Measurements from ENCODE around the gene REG3G. TPM values are rescaled to one million over a fixed set of nuclear protein-coding genes. Genes with fewer than 3 reads are reported as not detected.

Gene REG3G
- total RNA-seq, 2 experiments from 2014 or later: not detected

- no peaks in the 10 kb centered on the region for H3K9me2 ChIP-seq (ENCODE audit: insufficient read depth, low read length)
- peak overlapping the region; percentile 55; the same call in 1 of the 2 replicates for H2AFZ ChIP-seq (ENCODE audit: low read length)
- H3K36me3 ChIP-seq (ENCODE audit: insufficient read depth, low read length): no peaks in the 10 kb centered on the region
- peak overlapping the region; percentile 18 for H3K4me2 ChIP-seq (ENCODE audit: low read length)
- H4K20me1 ChIP-seq (ENCODE audit: insufficient read depth, low read length): no peaks in the 10 kb centered on the region
- peaks cover 37% of the 10 kb centered on the region for H3K4me1 ChIP-seq (ENCODE audit: insufficient read depth, low read length, poor library complexity, severe bottlenecking)
- no peak for DNase-seq (ENCODE audit: low spot score)
- ChIA-PET CTCF (ENCODE audit: unreplicated experiment) (no interaction called here), POLR2A (interaction anchor here (0.7 to 1.7 kb wide), 4 partner anchors 28 to 250 kb away, joined by 3 to 4 read pairs (median 3); no protein-coding TSS in a partner anchor)
- H3K27ac ChIP-seq (ENCODE audit: low read depth, low read length, poor library complexity, severe bottlenecking): no peak overlapping the region
- intact Hi-C loops (cut with micrococcal nuclease; ENCODE audit: unreplicated experiment): no loop called here
- TF ChIP-seq CTCF (conservative IDR thresholded peaks at IDR 0.05; ENCODE audit: low read length) (no peak), EZH2phosphoT487 (IDR thresholded peaks at IDR 0.05; ENCODE audit: borderline replicate concordance, low read depth, low read length) (no peak)
- no peaks in the 10 kb centered on the region for H3K79me2 ChIP-seq (ENCODE audit: insufficient read depth, low read depth, low read length)
- H3K4me3 ChIP-seq (ENCODE audit: low read depth, low read length, poor library complexity, severe bottlenecking): no peak overlapping the region
- no peaks in the 10 kb centered on the region for H3K9me3 ChIP-seq (ENCODE audit: low read length)
- BruUV-seq (replicated peaks): no TSS peak
Measured at GRCh38 chr2:78982638-78983330, 42.7 kb upstream of the REG3G start.

GRCh38 chr2:78984386-78984785 is 41.1 kb upstream of the REG3G start:
- CTCF ChIA-PET (ENCODE audit: unreplicated experiment): no interaction called here
- H3K4me3 ChIP-seq (ENCODE audit: low read depth, low read length, poor library complexity, severe bottlenecking): no peak overlapping the region
- H4K20me1 ChIP-seq (ENCODE audit: insufficient read depth, low read length): no peaks in the 10 kb centered on the region
- intact Hi-C loops (cut with micrococcal nuclease; ENCODE audit: unreplicated experiment): no loop called here
- H3K9me2 ChIP-seq (ENCODE audit: insufficient read depth, low read length): no peaks in the 10 kb centered on the region
- peaks cover 25% of the 10 kb centered on the region for H3K4me1 ChIP-seq (ENCODE audit: insufficient read depth, low read length, poor library complexity, severe bottlenecking)
- H3K79me2 ChIP-seq (ENCODE audit: insufficient read depth, low read depth, low read length): no peaks in the 10 kb centered on the region
- no peak overlapping the region for H2AFZ ChIP-seq (ENCODE audit: low read length)
- no peaks in the 10 kb centered on the region for H3K9me3 ChIP-seq (ENCODE audit: low read length)
- no peak for TF ChIP-seq CTCF (conservative IDR thresholded peaks at IDR 0.05; ENCODE audit: low read length)
- TF ChIP-seq EZH2phosphoT487 (IDR thresholded peaks at IDR 0.05; ENCODE audit: borderline replicate concordance, low read depth, low read length): no peak
- DNase-seq (ENCODE audit: low spot score): no peak
- H3K27ac ChIP-seq (ENCODE audit: low read depth, low read length, poor library complexity, severe bottlenecking): no peak overlapping the region
- POLR2A ChIA-PET: no interaction called here
- no peaks in the 10 kb centered on the region for H3K36me3 ChIP-seq (ENCODE audit: insufficient read depth, low read length)
- no TSS peak for BruUV-seq (replicated peaks)
- no peak overlapping the region for H3K4me2 ChIP-seq (ENCODE audit: low read length)

- ChIA-PET POLR2A (no interaction called here), CTCF (ENCODE audit: unreplicated experiment) (no interaction called here)
- Histone ChIP-seq H3K9me2 (ENCODE audit: insufficient read depth, low read length) (no peaks in the 10 kb centered on the region), H3K4me2 (ENCODE audit: low read length) (no peak overlapping the region), H3K4me3 (ENCODE audit: low read depth, low read length, poor library complexity, severe bottlenecking) (no peak overlapping the region), H3K79me2 (ENCODE audit: insufficient read depth, low read depth, low read length) (no peaks in the 10 kb centered on the region), H3K27ac (ENCODE audit: low read depth, low read length, poor library complexity, severe bottlenecking) (no peak overlapping the region), H4K20me1 (ENCODE audit: insufficient read depth, low read length) (no peaks in the 10 kb centered on the region), H3K36me3 (ENCODE audit: insufficient read depth, low read length) (no peaks in the 10 kb centered on the region), H2AFZ (ENCODE audit: low read length) (no peak overlapping the region), H3K9me3 (ENCODE audit: low read length) (no peaks in the 10 kb centered on the region), H3K4me1 (ENCODE audit: insufficient read depth, low read length, poor library complexity, severe bottlenecking) (peaks cover 13% of the 10 kb centered on the region)
- TF ChIP-seq CTCF (conservative IDR thresholded peaks at IDR 0.05; ENCODE audit: low read length): no peak
- TF ChIP-seq EZH2phosphoT487 (IDR thresholded peaks at IDR 0.05; ENCODE audit: borderline replicate concordance, low read depth, low read length): no peak
- no peak for DNase-seq (ENCODE audit: low spot score)
- no TSS peak for BruUV-seq (replicated peaks)
- intact Hi-C loops (cut with micrococcal nuclease; ENCODE audit: unreplicated experiment): no loop called here
Measured at GRCh38 chr2:78985558-78985957, 39.9 kb upstream of the REG3G start.
